Tibial artery (tissue), 4 donors: Measurements from ENCODE around the gene DSG1.

ENCODE experiments used
- DNase-seq, 2 donors: peaks; one replicate each; pipeline ENCODE4 v3.0.0-alpha.2; 2019
- H3K27ac ChIP-seq, 2 donors: fragments of 200-600 bp; sonication (generic) in 1 of 2; 1 replicate in 1 of 2; 2 replicates in 1 of 2; pipeline ENCODE4 v1.5.1; 2018 to 2019; ENCODE audit warnings: mild to moderate bottlenecking in 1 of 2
- H3K27me3 ChIP-seq, 2 donors: fragments of 200-600 bp; sonication (generic) in 1 of 2; one replicate each; pipeline versions ENCODE4 v1.5.1 to v1.6.0; 2016 to 2019
- H3K36me3 ChIP-seq, 3 donors: fragments of 200-600 bp; sonication (generic) in 2 of 3; one replicate each; pipeline ENCODE4 v1.5.1; 2016 to 2019; ENCODE audit warnings: mild to moderate bottlenecking in 2 of 3
- H3K4me1 ChIP-seq, 4 donors: fragments of 200-600 bp; sonication (generic) in 2 of 4; 1 replicate in 3 of 4; 2 replicates in 1 of 4; pipeline ENCODE4 v1.5.1; 2016 to 2019
- H3K4me3 ChIP-seq, 2 donors: fragments of 200-600 bp; sonication (generic) in 1 of 2; 1 replicate in 1 of 2; 2 replicates in 1 of 2; pipeline ENCODE4 v1.5.1; 2018 to 2019; ENCODE audit warnings: mild to moderate bottlenecking in 2 of 2
- H3K9me3 ChIP-seq, 3 donors: fragments of 200-600 bp; sonication (generic) in 1 of 3; one replicate each; pipeline ENCODE4 v1.5.1; 2016 to 2019
- intact Hi-C: fragments of 100-400 bp; cut with DNase I; formaldehyde crosslinking; loops from one replicate; pipeline ENCODE4 v1.15.0; 2023; ENCODE audit warnings: low total_unique reads
- TF ChIP-seq, protein P1 (sequence below), 2 experiments: fragments of 200-600 bp in 1 of 2; fragments of 450-650 bp in 1 of 2; IDR thresholded peaks; one replicate each; pipeline ENCODE4 v1.5.1; 2017 to 2019; ENCODE audit warnings: antibody characterized with exemption in 2 of 2, mild to moderate bottlenecking in 1 of 2, moderate library complexity in 1 of 2

Gene DSG1

DNA sequence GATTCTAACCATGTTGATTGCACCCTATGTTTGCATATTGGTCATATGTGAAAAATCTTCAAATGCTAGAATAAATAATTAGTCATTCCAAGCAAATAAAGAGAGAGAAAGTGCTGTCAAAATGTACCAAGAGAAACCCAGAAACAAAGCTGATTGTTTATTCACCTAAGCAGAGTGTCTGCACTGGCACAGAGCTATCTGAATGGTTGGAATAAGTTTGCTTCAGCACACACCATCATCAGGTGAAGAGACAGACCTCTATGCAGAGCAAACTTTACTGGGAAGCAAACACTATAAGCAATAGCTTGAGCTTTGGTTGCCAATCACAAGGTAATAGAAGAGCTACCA is 84.0 kb downstream of the DSG1 start:
- no peak for DNase-seq
- H3K9me3 ChIP-seq: no peaks in the 10 kb centered on the region
- no peak overlapping the region for H3K4me3 ChIP-seq
- intact Hi-C loops: no loop called here
- H3K4me1 ChIP-seq: no peaks in the 10 kb centered on the region
- H3K27me3 ChIP-seq: no peaks in the 10 kb centered on the region
- H3K36me3 ChIP-seq: no peaks in the 10 kb centered on the region
- TF ChIP-seq, protein P1, sequence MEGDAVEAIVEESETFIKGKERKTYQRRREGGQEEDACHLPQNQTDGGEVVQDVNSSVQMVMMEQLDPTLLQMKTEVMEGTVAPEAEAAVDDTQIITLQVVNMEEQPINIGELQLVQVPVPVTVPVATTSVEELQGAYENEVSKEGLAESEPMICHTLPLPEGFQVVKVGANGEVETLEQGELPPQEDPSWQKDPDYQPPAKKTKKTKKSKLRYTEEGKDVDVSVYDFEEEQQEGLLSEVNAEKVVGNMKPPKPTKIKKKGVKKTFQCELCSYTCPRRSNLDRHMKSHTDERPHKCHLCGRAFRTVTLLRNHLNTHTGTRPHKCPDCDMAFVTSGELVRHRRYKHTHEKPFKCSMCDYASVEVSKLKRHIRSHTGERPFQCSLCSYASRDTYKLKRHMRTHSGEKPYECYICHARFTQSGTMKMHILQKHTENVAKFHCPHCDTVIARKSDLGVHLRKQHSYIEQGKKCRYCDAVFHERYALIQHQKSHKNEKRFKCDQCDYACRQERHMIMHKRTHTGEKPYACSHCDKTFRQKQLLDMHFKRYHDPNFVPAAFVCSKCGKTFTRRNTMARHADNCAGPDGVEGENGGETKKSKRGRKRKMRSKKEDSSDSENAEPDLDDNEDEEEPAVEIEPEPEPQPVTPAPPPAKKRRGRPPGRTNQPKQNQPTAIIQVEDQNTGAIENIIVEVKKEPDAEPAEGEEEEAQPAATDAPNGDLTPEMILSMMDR (IDR thresholded peaks at IDR 0.05): no peak
- no peak overlapping the region for H3K27ac ChIP-seq

DNA sequence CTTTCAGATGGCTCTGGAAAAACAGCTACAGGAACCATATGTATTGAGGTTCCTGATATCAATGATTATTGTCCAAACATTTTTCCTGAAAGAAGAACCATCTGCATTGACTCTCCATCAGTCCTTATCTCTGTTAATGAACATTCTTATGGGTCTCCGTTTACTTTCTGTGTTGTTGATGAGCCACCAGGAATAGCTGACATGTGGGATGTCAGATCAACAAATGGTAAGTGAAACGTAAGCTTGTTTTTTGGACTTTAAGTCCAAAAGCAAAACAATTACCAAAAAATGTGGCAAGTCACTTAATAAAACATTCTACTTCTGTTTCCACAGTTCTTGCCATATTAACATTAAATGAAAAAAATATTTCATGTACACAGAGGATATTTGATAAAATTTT is 85.4 kb downstream of the DSG1 start:
- Histone ChIP-seq H3K4me1 (no peaks in the 10 kb centered on the region), H3K27me3 (no peaks in the 10 kb centered on the region), H3K9me3 (no peaks in the 10 kb centered on the region), H3K4me3 (no peak overlapping the region), H3K36me3 (no peaks in the 10 kb centered on the region), H3K27ac (no peak overlapping the region)
- no peak for DNase-seq
- intact Hi-C loops: no loop called here
- TF ChIP-seq, protein P1 (IDR thresholded peaks at IDR 0.05): no peak
